RPMI8226 (cell line): ENCODE results near the gene EMD.
A peak's percentile ranks its signal among the peaks of the same experiment; 100 is the strongest.

ENCODE experiments used
- DNase-seq: peaks from one replicate; pipeline ENCODE4 v3.0.0-alpha.2; 2015

The EMD gene

GRCh38 chrX:154426916-154427770, 48.0 kb downstream of the EMD start:
- no peak for DNase-seq

- peak; percentile 95 for DNase-seq
Measured at GRCh38 chrX:154428176-154429171, 49.4 kb downstream of the EMD start, which contains the start of gene ATP6AP1. Gene ATP6AP1, plus strand, starts transcription at chrX:154428677. Its CDS starts 16 bp downstream, at chrX:154428693.

- DNase-seq: no peak
Measured at GRCh38 chrX:154429711-154430110, 50.6 kb downstream of the EMD start.

GRCh38 chrX:154430479-154430878, 51.4 kb downstream of the EMD start:
- no peak for DNase-seq

- DNase-seq: no peak
Measured at GRCh38 chrX:154430916-154431315, 51.8 kb downstream of the EMD start.
